Ascending aorta (tissue), 1 donor: ENCODE measurements around the gene FAM228B. TPM values are rescaled to one million over a fixed set of nuclear protein-coding genes. Genes with fewer than 3 reads are reported as not detected.

Source experiments
- total RNA-seq: library from RNA; depleted of rRNA; stranded (reverse); fragments of >200 nt; gene quantifications from one replicate; pipeline ENCODE4 v1.1.0, GENCODE V29; 2016

FAM228B gene
- total RNA-seq, 1 donor from 2014 or later, result 144 TPM

Other genes starting within 250 kb of the FAM228B start
- gene ATAD2B, start 196.3 kb upstream of the FAM228B start, total RNA-seq, result 8.4 TPM
- 3.0 TPM for gene UBXN2A, start 183.0 kb upstream of the FAM228B start, total RNA-seq
- not detected for gene MFSD2B, start 113.4 kb upstream of the FAM228B start, total RNA-seq
- 1.9 TPM for gene WDCP, start 76.1 kb upstream of the FAM228B start, total RNA-seq
- not detected for gene FKBP1B, start 73.7 kb upstream of the FAM228B start, total RNA-seq
- gene SF3B6, start 47.1 kb upstream of the FAM228B start, total RNA-seq, result 26.9 TPM
- gene TP53I3, start 38.6 kb upstream of the FAM228B start, total RNA-seq, result 1.6 TPM
- not detected for gene PFN4, start 135 bp upstream of the FAM228B start, total RNA-seq
- not detected for gene FAM228A, start 51.6 kb downstream of the FAM228B start, total RNA-seq
- 70.0 TPM for gene ITSN2, start 237.1 kb downstream of the FAM228B start, total RNA-seq